GM18517 (cell line): ENCODE results near the gene TFPI.

Experiments used
- ATAC-seq: cut with Tn5 transposase; IDR thresholded peaks from one replicate; pipeline ENCODE4 v1.9.1; 2021; ENCODE audit warnings: mild to moderate bottlenecking, moderate library complexity; ENCODE audit not compliant: unreplicated experiment

The TFPI gene

GRCh38 chr2:187506416-187506815 is 47.8 kb downstream of the TFPI start:
- no peak for ATAC-seq

- ATAC-seq, result no peak
Observed at GRCh38 chr2:187505065-187505672, 49.1 kb downstream of the TFPI start.

DNA sequence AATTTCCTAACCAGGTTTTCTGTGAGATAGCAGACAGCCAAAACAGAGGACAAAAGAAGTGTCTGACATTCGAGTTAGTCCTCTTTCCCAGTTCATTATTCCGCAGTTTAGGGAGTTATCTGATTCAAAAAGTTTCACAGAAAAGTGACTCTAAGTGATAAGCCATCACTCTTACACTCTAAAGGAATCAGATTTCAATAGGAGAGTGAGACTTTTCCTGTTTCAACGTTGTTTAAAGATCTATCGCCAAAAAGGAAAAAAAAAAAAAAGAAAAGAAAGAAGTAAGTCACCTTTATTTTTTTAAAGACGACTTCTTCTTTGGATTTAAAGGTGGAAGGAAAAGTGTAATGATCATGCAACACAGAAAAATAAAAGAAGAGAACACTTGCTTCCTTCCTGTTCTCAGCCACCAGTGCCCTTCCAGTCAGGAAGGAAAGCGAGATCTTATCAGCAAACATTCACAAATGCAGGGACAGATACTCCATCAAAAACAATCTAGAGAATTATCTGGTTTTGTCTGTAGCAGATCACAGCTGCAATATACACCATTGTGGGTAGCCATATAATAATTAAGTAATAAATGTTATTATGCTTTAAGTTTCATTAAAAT is 49.8 kb downstream of the TFPI start:
- no peak for ATAC-seq

GRCh38 chr2:187503700-187504099 is 50.5 kb downstream of the TFPI start:
- ATAC-seq, result no peak

DNA sequence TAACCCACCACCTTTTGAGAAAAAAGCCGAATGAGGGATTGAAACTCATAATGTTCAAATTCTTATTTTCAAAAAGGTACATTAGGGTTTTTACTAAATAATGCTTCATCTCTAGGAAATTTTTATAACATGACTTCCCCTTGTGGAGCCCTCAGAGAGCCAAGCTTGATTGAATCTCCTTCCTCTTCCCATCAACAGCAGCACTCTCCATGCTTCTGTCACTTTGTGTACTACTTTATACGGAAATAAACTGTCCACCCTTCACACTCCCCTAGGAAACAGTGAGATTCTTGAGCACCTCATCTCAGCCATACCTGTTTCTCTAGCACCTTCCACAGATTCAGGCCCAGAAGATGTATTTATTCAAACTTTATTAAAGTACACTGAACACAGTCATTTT is 51.8 kb downstream of the TFPI start:
- no peak for ATAC-seq

DNA sequence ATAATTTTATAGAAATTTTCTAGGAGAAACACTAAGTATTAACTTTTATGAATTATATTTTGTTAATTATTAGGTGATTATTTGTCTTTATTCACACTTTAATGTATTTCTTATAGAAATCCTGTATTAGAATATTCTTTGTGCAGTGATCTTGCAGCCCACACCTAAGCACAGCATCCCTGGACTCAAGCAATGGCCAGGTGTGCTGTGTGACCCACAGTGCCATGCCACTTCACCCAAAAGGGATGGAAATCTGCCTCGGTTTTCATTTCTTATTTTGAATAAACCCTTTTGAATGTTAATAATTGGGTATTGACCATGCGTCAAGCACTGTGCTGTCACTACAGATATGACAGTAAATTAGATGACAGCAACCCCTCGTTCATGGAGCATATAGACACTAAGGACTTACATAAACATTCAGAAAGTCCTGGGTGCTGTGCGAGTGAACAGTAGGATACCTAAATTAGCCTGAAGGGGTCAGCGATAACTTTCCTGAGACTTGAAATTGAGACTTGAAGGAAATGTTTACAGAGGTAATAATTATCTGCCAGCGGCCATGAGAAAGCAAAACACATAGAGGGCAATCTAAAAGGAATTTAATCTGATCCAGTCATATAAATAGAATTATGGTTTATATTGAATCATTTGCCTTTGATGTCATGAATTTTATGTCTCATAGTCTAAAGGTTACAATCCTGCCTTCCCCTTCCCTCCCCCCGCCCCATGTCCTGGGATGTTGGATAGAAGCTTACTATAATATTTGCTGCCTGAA is 53.5 kb downstream of the TFPI start:
- ATAC-seq, result no peak

DNA sequence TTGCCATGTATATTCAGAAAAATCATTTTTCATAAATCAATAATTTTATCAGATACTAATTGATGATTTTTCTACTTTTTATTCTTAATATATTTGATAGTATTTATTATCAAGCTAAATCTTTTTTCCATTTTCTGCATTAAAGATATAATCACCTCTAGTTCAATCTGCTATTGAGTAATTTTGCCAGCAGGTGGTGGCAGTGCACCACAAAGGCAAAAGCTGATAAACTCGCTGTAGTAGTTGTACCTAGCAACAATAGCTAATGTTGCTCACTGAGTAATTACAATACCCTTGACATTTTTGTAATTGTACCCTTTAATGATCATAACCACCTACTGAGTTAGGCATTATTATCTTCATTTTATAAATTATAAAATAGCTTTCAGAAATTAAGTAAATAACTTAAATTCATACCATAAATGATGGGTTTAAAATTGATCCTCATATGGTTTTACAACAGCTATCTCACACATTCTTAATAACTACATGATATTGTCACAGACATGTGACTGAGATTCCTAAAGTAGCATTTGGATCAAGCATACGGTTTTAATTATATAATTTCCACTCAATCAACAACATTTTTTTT is 54.2 kb downstream of the TFPI start:
- ATAC-seq, result peak; percentile 95

DNA sequence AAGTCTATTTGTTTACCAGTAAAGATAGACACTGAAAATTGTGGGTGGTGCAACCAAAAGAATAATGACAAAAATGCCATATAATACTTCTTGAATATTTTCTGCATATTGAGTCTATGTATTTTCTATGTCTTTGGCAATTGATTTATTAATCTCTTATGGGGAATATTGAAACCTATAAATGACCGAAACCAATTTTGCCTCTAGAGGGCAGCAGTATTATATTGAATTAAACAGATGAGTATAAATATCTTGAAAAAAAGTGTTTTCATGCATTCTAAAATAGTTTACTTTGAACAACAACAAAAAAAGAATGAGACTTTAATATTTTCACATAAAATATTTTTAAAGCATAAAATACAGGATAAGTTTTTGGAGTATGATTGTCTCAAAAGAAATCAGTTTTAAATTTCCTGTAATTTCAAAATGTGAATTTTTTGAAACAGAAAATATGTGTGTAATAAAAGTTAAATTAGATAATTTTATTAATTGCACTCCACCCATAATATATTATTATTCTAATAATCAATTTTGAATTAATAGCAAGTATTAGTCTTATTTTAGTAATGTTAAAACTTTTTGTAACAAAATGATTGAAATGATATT is 56.3 kb downstream of the TFPI start:
- no peak for ATAC-seq

DNA sequence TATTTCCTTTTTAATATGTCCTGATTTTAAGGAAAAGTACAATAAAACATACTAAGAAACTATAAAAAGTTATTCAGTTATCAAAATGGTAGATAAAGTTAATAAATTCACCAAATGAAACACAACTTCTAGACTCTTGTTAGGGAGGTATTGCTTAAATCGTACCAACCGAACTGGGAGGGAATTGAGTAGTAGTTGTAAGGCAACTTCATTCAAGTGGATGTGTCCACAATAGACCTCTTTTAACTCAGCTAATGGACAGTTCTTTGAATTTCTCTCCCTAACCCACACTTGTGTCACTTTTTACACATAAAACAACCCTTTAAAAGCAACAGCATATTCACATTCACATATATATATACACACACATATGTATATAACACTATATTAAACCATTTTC is 57.1 kb downstream of the TFPI start:
- no peak for ATAC-seq

DNA sequence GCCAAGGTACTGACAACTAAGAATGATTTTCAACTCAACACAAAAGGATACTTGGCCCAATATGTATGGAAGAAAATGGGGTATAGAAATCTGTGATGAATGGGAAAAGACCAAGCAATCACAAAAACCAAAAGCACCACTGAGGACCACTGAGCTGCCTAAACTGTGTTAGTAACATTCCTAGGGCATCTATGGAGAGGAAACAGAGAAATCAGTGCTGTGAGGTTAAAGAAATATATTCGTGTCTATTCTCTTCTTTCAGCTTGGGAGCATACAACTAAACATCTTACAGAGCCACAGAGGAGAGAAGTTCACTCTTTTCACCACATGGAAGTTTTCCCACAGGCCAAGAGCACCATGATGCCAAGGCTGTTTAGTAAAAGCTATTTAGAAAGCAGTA is 58.9 kb downstream of the TFPI start:
- ATAC-seq, result no peak

DNA sequence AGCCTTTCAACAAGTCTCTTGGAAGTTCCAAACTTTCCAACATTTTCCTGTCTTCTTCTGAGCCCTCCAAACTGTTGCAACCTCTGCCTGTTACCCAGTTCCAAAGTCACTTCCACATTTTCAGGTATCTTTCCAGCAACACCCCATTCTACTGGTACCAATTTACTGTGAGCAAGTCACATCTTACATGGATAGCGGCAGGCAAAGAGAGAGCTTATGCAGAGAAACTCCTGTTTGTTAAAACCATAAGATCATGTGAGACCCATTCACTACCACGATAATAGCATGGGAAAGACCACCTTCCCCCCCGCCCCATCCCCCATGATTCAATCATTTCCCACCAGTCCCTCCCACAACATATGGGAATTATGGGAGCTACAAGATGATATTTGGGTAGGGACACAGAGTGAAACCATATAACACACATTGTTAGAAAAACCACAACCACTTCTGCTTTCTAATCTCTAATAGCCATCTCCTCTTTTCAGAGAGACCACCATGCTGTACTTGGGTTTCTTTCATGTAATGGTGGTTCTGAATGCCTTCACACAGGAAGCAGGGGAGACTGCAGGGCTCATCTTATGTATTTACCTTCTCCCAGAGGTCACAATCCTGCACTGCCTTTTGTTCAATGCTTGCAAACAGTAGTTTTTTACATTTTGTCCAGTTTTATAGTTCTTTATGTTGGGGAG is 60.2 kb downstream of the TFPI start:
- ATAC-seq, result no peak

- no peak for ATAC-seq
Observed at GRCh38 chr2:187493180-187493579, 61.1 kb downstream of the TFPI start.

GRCh38 chr2:187486241-187486640 is 68.0 kb downstream of the TFPI start:
- ATAC-seq, result no peak

DNA sequence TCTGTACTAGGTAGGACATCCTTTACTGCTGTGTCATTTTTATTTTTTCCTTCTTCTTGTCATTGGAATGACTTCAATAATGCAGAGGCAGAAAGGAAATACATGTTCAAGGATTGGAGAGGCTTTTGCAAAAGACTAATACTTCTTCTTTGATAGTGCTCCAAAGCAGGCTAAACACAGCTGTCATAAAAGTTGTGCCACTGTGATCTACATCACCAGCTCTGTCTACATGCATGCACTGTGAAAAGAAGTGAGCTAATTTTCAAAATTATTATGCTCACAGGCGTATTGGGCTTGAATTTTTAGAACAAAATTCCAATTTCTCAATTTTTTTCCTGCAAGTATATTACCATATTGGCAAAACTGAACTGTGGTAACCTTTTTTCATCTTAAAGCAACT is 68.7 kb downstream of the TFPI start:
- ATAC-seq, result no peak

GRCh38 chr2:187483537-187483936 is 70.7 kb downstream of the TFPI start:
- no peak for ATAC-seq

DNA sequence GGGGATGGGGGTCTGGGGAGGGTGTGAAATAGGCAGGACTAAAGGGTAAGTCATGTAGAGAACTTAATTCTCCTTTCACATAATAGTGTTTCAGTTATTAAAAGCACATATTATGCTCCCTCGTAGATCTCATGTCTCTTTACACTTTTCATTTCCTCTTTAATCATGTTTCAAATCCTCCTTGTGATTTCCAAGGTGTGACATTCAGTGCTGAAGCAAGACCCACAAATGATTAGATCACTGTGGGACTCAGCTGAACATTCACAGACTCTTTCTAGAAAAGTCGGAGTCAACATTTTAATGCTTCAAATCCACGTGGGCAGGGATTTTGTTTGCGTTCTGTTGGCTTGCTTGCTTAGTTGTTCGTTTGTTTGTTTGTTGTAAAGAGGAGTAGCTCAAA is 71.4 kb downstream of the TFPI start:
- peak; percentile 70 for ATAC-seq

DNA sequence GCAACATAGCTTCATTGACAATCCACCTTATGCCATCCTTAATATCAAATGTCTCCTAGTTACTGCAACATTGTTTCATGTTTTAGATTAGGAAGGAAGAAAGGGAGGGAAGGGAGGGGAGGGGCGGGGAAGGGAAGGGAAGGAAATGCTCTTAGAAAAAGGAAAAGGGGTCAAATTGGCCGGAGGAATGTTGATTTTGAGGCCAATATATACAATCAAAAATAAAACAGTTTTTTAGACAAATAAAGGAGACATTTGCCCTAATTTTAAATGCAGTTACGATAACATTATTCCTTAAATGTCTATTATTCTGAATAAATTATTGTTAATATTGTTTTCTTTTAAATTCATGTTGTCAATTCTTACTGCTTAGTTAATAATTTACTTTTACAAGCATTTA is 72.7 kb downstream of the TFPI start:
- no peak for ATAC-seq

DNA sequence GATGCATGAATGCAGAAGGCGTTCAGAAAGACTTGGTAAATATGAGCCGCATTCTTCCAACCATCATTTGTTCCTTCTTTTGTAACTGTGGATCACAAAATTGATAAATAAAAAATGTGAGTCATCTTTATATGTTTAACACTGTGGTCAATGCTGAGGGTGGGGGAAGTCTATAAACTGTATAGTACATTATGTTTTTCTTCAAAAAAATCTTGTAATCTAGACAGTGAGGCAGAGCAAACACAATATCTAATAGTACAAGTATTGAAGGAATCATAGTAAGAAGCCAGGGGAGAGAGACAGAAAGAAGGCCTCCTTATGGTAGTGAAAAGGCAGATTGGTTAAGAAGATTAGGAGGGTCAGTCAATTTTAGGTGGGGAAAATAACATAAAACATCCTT is 75.5 kb downstream of the TFPI start:
- no peak for ATAC-seq

GRCh38 chr2:187477051-187477450 is 77.2 kb downstream of the TFPI start:
- no peak for ATAC-seq

DNA sequence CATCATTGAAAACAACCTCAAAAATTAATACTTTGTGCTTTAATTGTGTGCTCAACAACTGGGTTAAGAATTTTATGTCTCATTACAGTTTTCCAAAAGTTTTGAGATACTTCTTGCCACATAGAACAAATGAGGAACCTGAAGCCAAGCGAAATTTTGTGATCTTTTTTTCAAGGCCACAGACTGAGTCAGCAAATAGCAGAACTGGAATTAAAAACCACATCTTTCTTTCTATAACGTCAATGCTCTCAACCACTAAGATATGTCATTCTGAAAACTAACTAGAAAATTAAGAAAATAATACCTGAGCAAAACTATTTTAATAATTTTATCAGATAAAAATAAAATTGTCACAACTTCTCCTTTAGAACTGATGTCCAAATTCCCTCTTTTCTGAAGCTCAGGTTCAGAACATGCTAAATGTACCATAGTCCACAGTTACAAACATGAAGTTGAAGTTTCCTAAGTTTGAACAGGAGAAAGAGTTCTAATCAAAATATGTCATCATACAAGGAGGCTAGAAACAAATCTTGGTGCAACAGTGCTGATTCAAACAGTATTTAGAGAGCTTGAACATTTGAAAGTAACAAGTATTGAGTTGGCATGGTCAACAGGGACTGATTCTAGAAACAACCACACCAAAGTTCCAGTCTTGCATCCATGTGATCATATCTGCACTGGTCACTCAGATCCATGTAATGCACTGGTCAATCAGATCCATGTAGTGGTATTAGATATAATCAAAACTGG is 78.6 kb downstream of the TFPI start:
- peak; percentile 83 for ATAC-seq
